Mesenchymal stem cell (in vitro differentiated cells and primary cell): Measurements from ENCODE around the gene NCEH1.

Source experiments
- DNase-seq: peaks from one replicate; pipeline ENCODE4 v3.0.0-alpha.2; 2013
- H2AFZ ChIP-seq: one replicate; pipeline ENCODE4 v1.6.1; 2013; ENCODE audit warnings: low read depth, mild to moderate bottlenecking, control low read depth, inconsistent platforms, low read length, moderate library complexity
- H2AK5ac ChIP-seq: 2 replicates; pipeline ENCODE4 v1.6.1; 2013; ENCODE audit warnings: low read length, moderate library complexity, mild to moderate bottlenecking, inconsistent platforms; ENCODE audit not compliant: severe bottlenecking
- H2BK120ac ChIP-seq: one replicate; pipeline ENCODE4 v1.6.1; 2013; ENCODE audit warnings: low read depth, mild to moderate bottlenecking, inconsistent platforms, low read length, moderate library complexity
- H2BK12ac ChIP-seq, 2 experiments: one replicate each; pipeline ENCODE4 v1.6.1; 2013; ENCODE audit warnings: inconsistent platforms in 2 of 2, low read length in 2 of 2, mild to moderate bottlenecking in 2 of 2, moderate library complexity in 2 of 2, control low read depth in 1 of 2
- H2BK15ac ChIP-seq: one replicate; pipeline ENCODE4 v1.6.1; 2013; ENCODE audit warnings: mild to moderate bottlenecking, low read depth, inconsistent platforms; ENCODE audit not compliant: poor library complexity, severe bottlenecking
- H2BK5ac ChIP-seq: 2 replicates; pipeline ENCODE4 v1.6.1; 2013; ENCODE audit warnings: low read depth, mild to moderate bottlenecking, low read length, control low read depth, inconsistent platforms; ENCODE audit not compliant: poor library complexity, severe bottlenecking
- H3K14ac ChIP-seq, 2 experiments: one replicate each; pipeline ENCODE4 v1.6.1; 2013; ENCODE audit warnings: inconsistent platforms in 2 of 2, low read length in 2 of 2, control low read depth in 1 of 2, mild to moderate bottlenecking in 1 of 2, moderate library complexity in 1 of 2
- H3K18ac ChIP-seq, 2 experiments: one replicate each; pipeline ENCODE4 v1.6.1; 2013; ENCODE audit warnings: inconsistent platforms in 2 of 2, low read length in 2 of 2, control low read depth in 1 of 2, low read depth in 1 of 2, mild to moderate bottlenecking in 1 of 2
- H3K23ac ChIP-seq, 2 experiments: one replicate each; pipeline ENCODE4 v1.6.1; 2013; ENCODE audit warnings: inconsistent platforms in 2 of 2, low read length in 2 of 2, mild to moderate bottlenecking in 2 of 2, moderate library complexity in 2 of 2, control low read depth in 1 of 2
- H3K27ac ChIP-seq: 2 replicates; pipeline ENCODE4 v1.5.1; 2013; ENCODE audit warnings: mild to moderate bottlenecking, moderate library complexity, low read length, control low read depth, inconsistent platforms; ENCODE audit not compliant: poor library complexity, severe bottlenecking
- H3K27me3 ChIP-seq, 2 experiments: 2 replicates each; pipeline versions ENCODE4 v1.6.1 to v1.7.0; 2013; ENCODE audit warnings: low read length in 2 of 2, mild to moderate bottlenecking in 2 of 2, moderate library complexity in 2 of 2, control low read depth in 1 of 2, inconsistent platforms in 1 of 2; ENCODE audit not compliant: control insufficient read depth in 1 of 2, insufficient read depth in 1 of 2
- H3K36me3 ChIP-seq, 2 experiments: 2 replicates each; pipeline versions ENCODE4 v1.6.1 to v1.7.0; 2013; ENCODE audit warnings: low read length in 2 of 2, control low read depth in 1 of 2, inconsistent platforms in 1 of 2, low read depth in 1 of 2, mild to moderate bottlenecking in 1 of 2; ENCODE audit not compliant: insufficient read depth in 2 of 2, control insufficient read depth in 1 of 2
- H3K4ac ChIP-seq, 2 experiments: one replicate each; pipeline ENCODE4 v1.6.1; 2013; ENCODE audit warnings: inconsistent platforms in 2 of 2, low read length in 2 of 2, mild to moderate bottlenecking in 2 of 2, moderate library complexity in 2 of 2, control low read depth in 1 of 2, low read depth in 1 of 2
- H3K4me1 ChIP-seq: 2 replicates; pipeline ENCODE4 v1.6.1; 2013; ENCODE audit warnings: low read depth, low read length, control low read depth; ENCODE audit not compliant: control insufficient read depth, insufficient read depth
- H3K4me2 ChIP-seq: 2 replicates; pipeline ENCODE4 v1.6.1; 2013; ENCODE audit warnings: low read length, mild to moderate bottlenecking, inconsistent platforms; ENCODE audit not compliant: poor library complexity, severe bottlenecking
- H3K4me3 ChIP-seq, 2 experiments: 2 replicates each; pipeline versions ENCODE4 v1.5.1 to v1.7.0; 2013; ENCODE audit warnings: low read length in 2 of 2, mild to moderate bottlenecking in 2 of 2, control low read depth in 1 of 2, low read depth in 1 of 2; ENCODE audit not compliant: insufficient read depth in 1 of 2
- H3K79me1 ChIP-seq: replicated peaks from 2 replicates; pipeline ENCODE4 v1.6.1; 2013; ENCODE audit warnings: mild to moderate bottlenecking, control low read depth, low read length, inconsistent platforms; ENCODE audit not compliant: poor library complexity, severe bottlenecking
- H3K9ac ChIP-seq: 2 replicates; pipeline ENCODE4 v1.7.0; 2013; ENCODE audit warnings: mild to moderate bottlenecking, low read length, moderate library complexity
- H3K9me3 ChIP-seq: 2 replicates; pipeline ENCODE4 v1.7.0; 2013; ENCODE audit warnings: mild to moderate bottlenecking, low read length; ENCODE audit not compliant: control insufficient read depth
- H4K8ac ChIP-seq: one replicate; pipeline ENCODE4 v1.6.1; 2013; ENCODE audit warnings: inconsistent platforms, mild to moderate bottlenecking, low read length, moderate library complexity
- H4K91ac ChIP-seq: one replicate; pipeline ENCODE4 v1.6.1; 2013; ENCODE audit warnings: mild to moderate bottlenecking, low read length, inconsistent platforms
- WGBS: methylation state at CpG from one replicate; pipeline ENCODE4 v1.1.7; 2013; ENCODE audit warnings: mixed read lengths; 5-methylcytosine and 5-hydroxymethylcytosine counted together

NCEH1 gene

DNA sequence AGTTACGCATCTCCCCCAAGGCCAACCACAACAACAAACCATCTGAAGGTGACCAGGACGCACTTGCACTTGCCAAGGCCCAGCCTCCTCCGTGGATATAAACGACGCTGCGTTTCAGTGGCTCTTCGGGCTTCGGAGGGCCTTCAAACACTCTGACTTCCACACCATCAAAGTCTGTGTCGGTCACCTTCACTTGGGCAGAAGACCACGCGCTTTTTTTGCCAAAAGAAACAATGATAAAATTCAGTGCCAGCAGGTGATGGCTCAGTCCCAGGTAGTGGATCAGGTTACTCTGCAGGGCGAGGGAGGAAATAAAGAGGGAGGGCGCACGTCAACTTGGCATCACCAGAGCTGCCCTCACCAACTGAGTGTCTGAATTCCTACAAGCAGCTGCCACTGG is 63.0 kb downstream of the NCEH1 start:
- H3K27ac ChIP-seq, result no peak overlapping the region
- no peak overlapping the region for H3K4me3 ChIP-seq
- no peak overlapping the region for H2BK120ac ChIP-seq
- H3K79me1 ChIP-seq, result peaks cover 20% of the 10 kb centered on the region
- no peak overlapping the region for H3K4me2 ChIP-seq
- WGBS, result 91% methylated on average over 14 of the region's 14 CpGs
- H3K36me3 ChIP-seq, result peaks cover 6 to 11% of the 10 kb centered on the region in 2 experiments
- peak overlapping the region in 1 of 2 experiments; percentile 82 for H3K4ac ChIP-seq
- peak overlapping the region in 1 of 2 experiments; percentile 86 for H2BK12ac ChIP-seq
- H2BK15ac ChIP-seq, result peak overlapping the region; percentile 6
- H2BK5ac ChIP-seq, result no peak overlapping the region
- H2AFZ ChIP-seq, result no peak overlapping the region
- peaks cover 8% of the 10 kb centered on the region for H3K4me1 ChIP-seq
- DNase-seq, result no peak
- no peak overlapping the region for H3K23ac ChIP-seq
- H2AK5ac ChIP-seq, result peak overlapping the region; percentile 95
- H3K18ac ChIP-seq, result peak overlapping the region in 1 of 2 experiments; percentile 43
- H3K27me3 ChIP-seq, result no peaks in the 10 kb centered on the region
- H3K9me3 ChIP-seq, result no peaks in the 10 kb centered on the region
- H3K9ac ChIP-seq, result no peak overlapping the region
- H4K8ac ChIP-seq, result no peak overlapping the region
- H4K91ac ChIP-seq, result no peak overlapping the region
- no peak overlapping the region for H3K14ac ChIP-seq

DNA sequence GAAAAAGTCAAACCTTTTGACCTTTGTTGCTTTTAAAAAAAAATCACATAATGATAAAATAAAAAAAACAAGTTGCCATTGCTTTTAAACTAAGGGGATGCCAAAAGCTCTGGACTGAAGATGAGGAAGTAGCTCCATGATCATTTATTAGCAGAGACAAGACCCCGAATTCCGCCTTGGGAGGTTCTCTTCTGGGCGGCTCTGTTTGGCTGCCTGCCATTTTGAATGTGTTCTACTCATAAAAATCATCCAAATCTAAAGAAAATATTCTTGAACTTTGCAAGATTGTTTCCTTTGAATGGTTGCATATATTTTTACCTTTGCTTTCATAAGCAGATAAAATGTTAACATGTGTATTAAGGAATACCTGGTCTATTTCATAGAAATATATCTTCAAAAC is 63.8 kb downstream of the NCEH1 start:
- Histone ChIP-seq H3K18ac (no peak overlapping the region), H2BK15ac (no peak overlapping the region), H3K4me1 (peaks cover 8% of the 10 kb centered on the region), H3K9me3 (no peaks in the 10 kb centered on the region), H3K27ac (no peak overlapping the region), H3K27me3 (no peaks in the 10 kb centered on the region), H3K9ac (no peak overlapping the region), H3K4me2 (no peak overlapping the region), H3K14ac (no peak overlapping the region), H3K23ac (no peak overlapping the region), H4K8ac (no peak overlapping the region), H3K4me3 (no peak overlapping the region), H2BK12ac (no peak overlapping the region), H2AFZ (no peak overlapping the region), H3K79me1 (peaks cover 20% of the 10 kb centered on the region), H2BK120ac (no peak overlapping the region), H4K91ac (no peak overlapping the region), H2BK5ac (no peak overlapping the region), H3K4ac (no peak overlapping the region), H3K36me3 (peaks cover 6 to 11% of the 10 kb centered on the region in 2 experiments), H2AK5ac (no peak overlapping the region)
- WGBS, result 100% methylated on average over 3 of the region's 3 CpGs
- DNase-seq, result no peak

DNA sequence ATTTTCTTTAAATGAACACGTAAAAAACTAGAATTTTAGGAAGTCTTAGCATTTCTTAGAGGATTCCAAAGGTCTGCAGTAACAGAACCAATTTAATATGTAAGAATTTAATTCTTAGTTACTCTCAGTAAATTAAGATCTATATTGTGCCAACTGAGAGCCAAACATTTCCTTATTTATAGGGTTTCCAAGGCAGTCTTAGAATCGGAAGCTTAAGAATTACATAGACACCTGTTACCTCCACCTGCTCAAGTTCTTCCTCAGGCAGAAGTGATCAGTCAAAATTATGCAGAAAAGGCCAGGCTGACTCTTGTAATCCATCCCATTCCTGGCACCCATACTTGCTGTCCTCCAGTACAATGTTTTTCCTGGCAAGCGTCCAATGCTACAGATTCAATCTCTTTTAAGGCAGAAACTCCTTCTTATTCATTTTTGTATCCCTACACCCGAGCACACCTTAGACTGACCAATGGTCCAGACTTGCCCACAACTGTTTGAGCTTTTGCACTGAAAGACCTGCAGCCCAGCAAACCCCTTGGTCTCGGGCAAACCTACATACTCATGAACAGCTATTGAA is 64.3 kb downstream of the NCEH1 start:
- Histone ChIP-seq H2BK12ac (no peak overlapping the region), H2AFZ (no peak overlapping the region), H2BK15ac (no peak overlapping the region), H2AK5ac (no peak overlapping the region), H3K18ac (no peak overlapping the region), H3K27ac (peak overlapping the region; percentile 10), H2BK5ac (no peak overlapping the region), H3K79me1 (peaks cover 18% of the 10 kb centered on the region), H3K36me3 (peaks cover 6 to 12% of the 10 kb centered on the region in 2 experiments), H4K8ac (no peak overlapping the region), H3K4me2 (no peak overlapping the region), H3K4me3 (no peak overlapping the region), H3K9ac (no peak overlapping the region), H3K4ac (no peak overlapping the region), H3K4me1 (peaks cover 8% of the 10 kb centered on the region), H3K27me3 (no peaks in the 10 kb centered on the region), H3K9me3 (no peaks in the 10 kb centered on the region), H2BK120ac (no peak overlapping the region), H3K14ac (peak overlapping the region in 1 of 2 experiments; percentile 55), H3K23ac (no peak overlapping the region), H4K91ac (no peak overlapping the region)
- no peak for DNase-seq
- 92% methylated on average over 3 of the region's 5 CpGs for WGBS

DNA sequence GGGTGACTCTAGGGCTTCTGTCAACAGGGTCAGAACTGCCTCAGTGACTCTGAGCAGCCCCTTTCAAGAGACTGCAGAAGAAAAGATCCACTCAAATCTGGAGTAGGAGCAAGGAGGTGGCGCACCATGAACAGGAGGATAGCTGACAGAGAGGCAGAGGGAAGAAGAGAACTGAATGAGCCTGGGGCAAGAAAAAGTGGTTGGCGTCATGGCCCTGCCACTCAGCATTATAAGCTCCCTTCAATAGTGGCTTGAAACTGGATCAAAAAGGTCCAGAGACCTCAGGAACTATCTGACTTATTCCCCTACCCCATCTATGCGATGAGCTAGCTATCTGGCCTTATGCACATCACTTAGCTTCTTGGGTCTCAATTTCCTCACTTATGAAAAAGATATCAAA is 66.6 kb downstream of the NCEH1 start:
- Histone ChIP-seq H3K4me1 (peaks cover 8% of the 10 kb centered on the region), H3K18ac (no peak overlapping the region), H3K79me1 (peaks cover 24% of the 10 kb centered on the region), H2AK5ac (peak overlapping the region; percentile 65), H2BK12ac (no peak overlapping the region), H3K9ac (no peak overlapping the region), H3K27ac (no peak overlapping the region), H3K23ac (no peak overlapping the region), H2AFZ (no peak overlapping the region), H3K36me3 (peaks cover 6 to 15% of the 10 kb centered on the region in 2 experiments), H2BK120ac (no peak overlapping the region), H3K9me3 (no peaks in the 10 kb centered on the region), H3K4ac (no peak overlapping the region), H3K27me3 (no peaks in the 10 kb centered on the region), H3K14ac (no peak overlapping the region), H4K91ac (no peak overlapping the region), H2BK5ac (no peak overlapping the region), H2BK15ac (no peak overlapping the region), H3K4me2 (no peak overlapping the region), H3K4me3 (no peak overlapping the region), H4K8ac (no peak overlapping the region)
- DNase-seq, result no peak
- 89% methylated on average over 2 of the region's 3 CpGs for WGBS
